NB4 (cell line): ENCODE data around the gene OTOP3.

Experiments
- CTCF ChIP-seq: IDR thresholded peaks from one replicate; pipeline ENCODE4 v1.5.1; 2012; ENCODE audit warnings: low read depth, low read length
- MAX ChIP-seq: IDR thresholded peaks from 2 replicates; pipeline ENCODE4 v1.6.1; 2011; ENCODE audit warnings: low read depth, low read length
- MYC ChIP-seq: IDR thresholded peaks from 2 replicates; pipeline ENCODE4 v1.6.1; 2011; ENCODE audit warnings: low read depth, low read length
- POLR2A ChIP-seq: IDR thresholded peaks from 2 replicates; pipeline ENCODE4 v1.6.1; 2011; ENCODE audit warnings: mild to moderate bottlenecking; ENCODE audit not compliant: insufficient read length; ENCODE audit errors: extremely low read depth

GRCh38 chr17:74935585-74936469, at the start of gene OTOP3:
- TF ChIP-seq CTCF (no peak), POLR2A (no peak), MYC (no peak), MAX (no peak)
